Smooth muscle cell of the brain vasculature (primary cell): ENCODE measurements around the gene LMF2.
"Not testable (repeated sequence)": the region's sequence is repeated elsewhere in the genome, so short reads cannot be mapped to it uniquely, and the experiment has no call there.

ENCODE experiments used
- DNase-seq: peaks from one replicate; pipeline ENCODE4 v3.0.0-alpha.2; 2012; ENCODE audit warnings: low read depth, low spot score

The LMF2 gene

GRCh38 chr22:50523458-50523805 lies 15.9 kb upstream of the LMF2 start:
- DNase-seq = no peak

GRCh38 chr22:50522806-50523438 lies 15.4 kb upstream of the LMF2 start:
- no peak for DNase-seq

GRCh38 chr22:50522208-50522805 lies 14.8 kb upstream of the LMF2 start:
- no peak for DNase-seq

- no peak for DNase-seq
These were observed 14.2 kb upstream of the LMF2 start for GRCh38 chr22:50521710-50522109.

GRCh38 chr22:50520826-50521453 lies 13.4 kb upstream of the LMF2 start:
- DNase-seq = no peak

- DNase-seq = not testable (repeated sequence)
These were observed 12.7 kb upstream of the LMF2 start for GRCh38 chr22:50520184-50520583.

GRCh38 chr22:50519151-50519550 lies 11.6 kb upstream of the LMF2 start:
- DNase-seq = no peak

- DNase-seq = no peak
These were observed 11.1 kb upstream of the LMF2 start for GRCh38 chr22:50518606-50519005.

- no peak for DNase-seq
These were observed 10.2 kb upstream of the LMF2 start for GRCh38 chr22:50517495-50518260.

- DNase-seq = no peak
These were observed 9.4 kb upstream of the LMF2 start for GRCh38 chr22:50516891-50517290.

- DNase-seq = no peak
These were observed 8.6 kb upstream of the LMF2 start for GRCh38 chr22:50516068-50516467.

GRCh38 chr22:50513175-50513574 lies 5.7 kb upstream of the LMF2 start:
- no peak for DNase-seq

GRCh38 chr22:50508897-50509296 lies 1.4 kb upstream of the LMF2 start:
- no peak for DNase-seq

- DNase-seq = peak; percentile 94
These were observed 736 bp upstream of the LMF2 start, which contains the start of gene NCAPH2 for GRCh38 chr22:50507991-50508884. Gene NCAPH2 (plus strand): TSS chr22:50508224. CDS start chr22:50508338, 114 bp downstream.

- no peak for DNase-seq
These were observed 686 bp downstream of the LMF2 start for GRCh38 chr22:50506611-50507420.

GRCh38 chr22:50505776-50506610 lies 1.5 kb downstream of the LMF2 start:
- DNase-seq = no peak

- no peak for DNase-seq
These were observed 2.2 kb downstream of the LMF2 start for GRCh38 chr22:50505276-50505775.

GRCh38 chr22:50504369-50505211 lies 2.9 kb downstream of the LMF2 start:
- no peak for DNase-seq
